H1 (cell line): Measurements from ENCODE around the gene GJB4. TPM values are rescaled to one million over a fixed set of nuclear protein-coding genes. Genes with fewer than 3 reads are reported as not detected.

Experiments used
- CHD1 ChIP-seq: IDR thresholded peaks from 2 replicates; pipeline ENCODE4 v1.6.1; 2012; ENCODE audit warnings: low read depth, low read length, improper control_type of control experiment
- SP2 ChIP-seq: IDR thresholded peaks from 2 replicates; pipeline ENCODE4 v1.6.1; 2012; ENCODE audit warnings: mild to moderate bottlenecking, low read length, inconsistent platforms
- polyA plus RNA-seq, 7 experiments: library from polyadenylated mRNA; depleted of rRNA in 3 of 7; stranded (reverse) in 5 of 7; unstranded in 2 of 7; fragments of >200 nt in 5 of 7; fragments of 200-250 nt in 2 of 7; gene quantifications; 1 replicate in 5 of 7; 2 replicates in 1 of 7; 4 replicates in 1 of 7; pipeline versions ENCODE4 v1.2.1 to v1.2.3, GENCODE V29; 2011 to 2013; ENCODE audit warnings: missing spikeins in 2 of 7, mixed read lengths in 2 of 7
- total RNA-seq: library from RNA; stranded (reverse); fragmentation: NEBNext Ultra II Directional; extraction: Animal tissue kit (Norgen Biotek cat#: 25700); gene quantifications from 2 replicates; pipeline ENCODE4 v1.2.1, GENCODE V29; 2021

Gene GJB4
- total and polyA plus RNA-seq, 2 of the 8 experiments (the other 6 are each of a cell fraction or from before 2014, with no cell fraction given), result 0.20 to 0.41 TPM

GRCh38 chr1:34779962-34780361 is 20.4 kb downstream of the GJB4 start (continued):
- TF ChIP-seq SP2, result no peak
- TF ChIP-seq CHD1, result no peak
